K562 (cell line): ENCODE data around the gene SLC9A2. TPM values are rescaled to one million over a fixed set of nuclear protein-coding genes. Genes with fewer than 3 reads are reported as not detected.
A peak's percentile ranks its signal among the peaks of the same experiment; 100 is the strongest.

Experiments used
- ATF4 ChIP-seq: fragments of 450-650 bp; formaldehyde crosslinking; IDR thresholded peaks from 2 replicates; pipeline ENCODE4 v1.4.0; 2022; ENCODE audit warnings: mild to moderate bottlenecking, moderate library complexity
- CBFA2T3 ChIP-seq: fragments of 450-650 bp; IDR thresholded peaks from 2 replicates; pipeline ENCODE4 v1.6.1; 2017
- DPF2 ChIP-seq: fragments of 450-650 bp; IDR thresholded peaks from 2 replicates; pipeline ENCODE4 v1.6.1; 2016
- EP300 ChIP-seq: IDR thresholded peaks from 2 replicates; pipeline ENCODE4 v1.6.1; 2012; ENCODE audit warnings: low read length, improper control_type of control experiment
- ETS1 ChIP-seq: conservative IDR thresholded peaks from 2 replicates; pipeline ENCODE4 v1.6.1; 2011; ENCODE audit warnings: low read depth, mild to moderate bottlenecking, low read length; ENCODE audit not compliant: control insufficient read depth
- FOXK2 ChIP-seq, 2 experiments: fragments of 450-650 bp; IDR thresholded peaks in 1 of 2; conservative IDR thresholded peaks in 1 of 2; 2 replicates each; pipeline ENCODE4 v1.6.1; 2016; ENCODE audit warnings: low read depth in 2 of 2, mild to moderate bottlenecking in 1 of 2
- HOXB6 ChIP-seq: fragments of 250-450 bp; sonication (Bioruptor Pico); IDR thresholded peaks from 2 replicates; pipeline ENCODE4 v1.5.1; 2022; ENCODE audit warnings: mild to moderate bottlenecking, borderline replicate concordance
- KLF13 ChIP-seq: fragments of 450-650 bp; IDR thresholded peaks from 2 replicates; pipeline ENCODE4 v1.6.1; 2016; ENCODE audit warnings: missing genetic modification characterization, low read depth, mild to moderate bottlenecking, missing compliant biosample characterization, moderate library complexity, borderline replicate concordance
- MGA ChIP-seq: fragments of 450-650 bp; IDR thresholded peaks from 2 replicates; pipeline ENCODE4 v1.6.1; 2016; ENCODE audit warnings: mild to moderate bottlenecking, moderate library complexity
- MLLT1 ChIP-seq, 2 experiments: fragments of 450-650 bp; IDR thresholded peaks; 2 replicates each; pipeline ENCODE4 v1.6.1; 2016
- MTA2 ChIP-seq: fragments of 450-650 bp; IDR thresholded peaks from 2 replicates; pipeline ENCODE4 v1.6.1; 2016; ENCODE audit warnings: low read depth
- NCOA1 ChIP-seq: fragments of 450-650 bp; IDR thresholded peaks from 2 replicates; pipeline ENCODE4 v1.6.1; 2016; ENCODE audit warnings: low read depth
- NCOR1 ChIP-seq: fragments of 450-650 bp; IDR thresholded peaks from 2 replicates; pipeline ENCODE4 v1.6.1; 2016; ENCODE audit warnings: mild to moderate bottlenecking, moderate library complexity
- SRSF7 ChIP-seq: fragments of 200-400 bp; formaldehyde crosslinking; optimal IDR thresholded peaks from 2 replicates; pipeline ENCODE3; 2017; ENCODE audit warnings: mild to moderate bottlenecking, low read depth, low read length
- polyA plus RNA-seq, 8 experiments: library from polyadenylated mRNA; depleted of rRNA in 4 of 8; stranded (reverse) in 5 of 8; unstranded in 3 of 8; fragments of >200 nt; fragmentation: Nextera tagmentation in 2 of 8; fragmentation: Illumina TruSeq in 1 of 8; extraction: Ambion mirVana in 2 of 8; extraction: Trizol in 1 of 8; gene quantifications; 2 replicates each; pipeline versions ENCODE4 v1.2.1 to v1.2.3, GENCODE V29; 2011 to 2014; ENCODE audit warnings: inconsistent platforms in 1 of 8, missing spikeins in 1 of 8
- total RNA-seq, 7 experiments: library from RNA; depleted of rRNA in 6 of 7; stranded (reverse); fragments of >200 nt in 6 of 7; fragmentation: Illumina TruSeq in 2 of 7; extraction: Trizol in 2 of 7; gene quantifications; 2 replicates each; pipeline versions ENCODE4 v1.2.1 to v1.2.3, GENCODE V29; 2011 to 2021; ENCODE audit warnings: low replicate concordance in 1 of 7

Gene SLC9A2
- total and polyA plus RNA-seq, 9 of the 15 experiments (the other 6 are each of a cell fraction or from before 2014, with no cell fraction given): 0.45 to 3.3 (median 1.6) TPM

GRCh38 chr2:102630458-102630857, 11.1 kb downstream of the SLC9A2 start (continued):
- TF ChIP-seq MGA (peak; percentile 27; the same call in 1 of the 2 replicates), NCOR1 (peak; percentile 20; the same call in 1 of the 2 replicates), ATF4 (CRISPR knock-in tag) (no peak), MTA2 (0 out of 2 replicates have a peak, but pooled peaks have one; percentile 14), MLLT1 (IDR thresholded peaks at IDR 0.05) (peak in 1 of 2 experiments; percentile 34; a peak in 1 of 4 replicates), NCOA1 (0 out of 2 replicates have a peak, but pooled peaks have one; percentile 28), DPF2 (peak; percentile 83), FOXK2 (conservative IDR thresholded peaks at IDR 0.05 in 1 of 2, IDR thresholded peaks at IDR 0.05 in 1 of 2; ENCODE audit: low read depth in 2 of 2) (peak in 1 of 2 experiments; percentile 28; a peak in 1 of 4 replicates), CBFA2T3 (peak; percentile 61), SRSF7 (no peak), EP300 (0 out of 2 replicates have a peak, but pooled peaks have one; percentile 9), ETS1 (no peak), HOXB6 (no peak), KLF13 (tag) (no peak)
